Measurements from ENCODE around the gene GAS7. TPM values are rescaled to one million over a fixed set of nuclear protein-coding genes. Genes with fewer than 3 reads are reported as not detected.

Gene GAS7
- total RNA-seq, 1 donor from 2014 or later, result 431 TPM

GRCh38 chr17:10147761-10148415 lies 50.5 kb downstream of the GAS7 start:
- no peak for DNase-seq (ENCODE audit: low spot score)
- ATAC-seq, result no peak
- intact Hi-C loops (cut with DNase I), result no loop called here

GRCh38 chr17:10147040-10147439 lies 51.4 kb downstream of the GAS7 start:
- no peak for ATAC-seq
- intact Hi-C loops (cut with DNase I), result no loop called here
- no peak for DNase-seq (ENCODE audit: low spot score)

- intact Hi-C loops (cut with DNase I), result no loop called here
- DNase-seq (ENCODE audit: low spot score) (no peak), ATAC-seq (no peak)
Observed at GRCh38 chr17:10144982-10145381, 53.4 kb downstream of the GAS7 start.

GRCh38 chr17:10144456-10144855 lies 54.0 kb downstream of the GAS7 start:
- intact Hi-C loops (cut with DNase I), result no loop called here
- ATAC-seq (no peak), DNase-seq (ENCODE audit: low spot score) (no peak)

GRCh38 chr17:10141436-10141835 lies 57.0 kb downstream of the GAS7 start:
- DNase-seq (ENCODE audit: low spot score) (no peak), ATAC-seq (no peak)
- intact Hi-C loops (cut with DNase I), result no loop called here

- ATAC-seq, result no peak
- no peak for DNase-seq (ENCODE audit: low spot score)
- intact Hi-C loops (cut with DNase I), result no loop called here
Observed at GRCh38 chr17:10139577-10139976, 58.8 kb downstream of the GAS7 start.

- ATAC-seq, result peak; percentile 79
- DNase-seq (ENCODE audit: low spot score), result no peak
Observed at GRCh38 chr17:10136258-10136981, 62.0 kb downstream of the GAS7 start.

GRCh38 chr17:10135539-10136257 lies 62.7 kb downstream of the GAS7 start:
- ATAC-seq, result peak; percentile 75
- intact Hi-C loops (cut with DNase I), result no loop called here
- DNase-seq (ENCODE audit: low spot score), result peak; percentile 75

More at GRCh38 chr17:10136258-10136981, 62.0 kb downstream of the GAS7 start:
- intact Hi-C loops (cut with DNase I), result no loop called here

GRCh38 chr17:10130677-10131076 lies 67.7 kb downstream of the GAS7 start:
- DNase-seq (ENCODE audit: low spot score) (no peak), ATAC-seq (no peak)
- intact Hi-C loops (cut with DNase I), result no loop called here

- ATAC-seq (no peak), DNase-seq (ENCODE audit: low spot score) (no peak)
- intact Hi-C loops (cut with DNase I), result no loop called here
Observed at GRCh38 chr17:10130263-10130662, 68.1 kb downstream of the GAS7 start.

GRCh38 chr17:10127819-10128425 lies 70.5 kb downstream of the GAS7 start:
- DNase-seq (ENCODE audit: low spot score) (peak; percentile 89), ATAC-seq (peak; percentile 90)
- intact Hi-C loops (cut with DNase I), result loop anchor here (10.0 kb wide), 2 partner anchors 93 to 193 kb away; no protein-coding TSS in a partner anchor

- intact Hi-C loops (cut with DNase I), result loop anchor here (10.0 kb wide), 2 partner anchors 92 to 192 kb away; no protein-coding TSS in a partner anchor
- peak; percentile 58 for ATAC-seq
- peak; percentile 66 for DNase-seq (ENCODE audit: low spot score)
Observed at GRCh38 chr17:10126616-10127501, 71.5 kb downstream of the GAS7 start.

- peak; percentile 57 for DNase-seq (ENCODE audit: low spot score)
- ATAC-seq, result no peak
- intact Hi-C loops (cut with DNase I), result loop anchor here (10.0 kb wide), 2 partner anchors 91 to 191 kb away; no protein-coding TSS in a partner anchor
Observed at GRCh38 chr17:10126276-10126615, 72.2 kb downstream of the GAS7 start.

GRCh38 chr17:10125531-10126275 lies 72.7 kb downstream of the GAS7 start:
- intact Hi-C loops (cut with DNase I), result loop anchor here (10.0 kb wide), 2 partner anchors 91 to 191 kb away; no protein-coding TSS in a partner anchor

GRCh38 chr17:10123093-10123492 lies 75.3 kb downstream of the GAS7 start:
- intact Hi-C loops (cut with DNase I), result loop anchor here (10.0 kb wide), 2 partner anchors 88 to 188 kb away; no protein-coding TSS in a partner anchor
- DNase-seq (ENCODE audit: low spot score), result peak; percentile 46

More at GRCh38 chr17:10125531-10126275, 72.7 kb downstream of the GAS7 start:
- ATAC-seq, result peak; percentile 2
- DNase-seq (ENCODE audit: low spot score), result peak; percentile 56

GRCh38 chr17:10121971-10122707 lies 76.3 kb downstream of the GAS7 start:
- intact Hi-C loops (cut with DNase I), result loop anchor here (10.0 kb wide), 2 partner anchors 87 to 187 kb away; no protein-coding TSS in a partner anchor
- DNase-seq (ENCODE audit: low spot score) (peak; percentile 62), ATAC-seq (no peak)

More at GRCh38 chr17:10123093-10123492, 75.3 kb downstream of the GAS7 start:
- ATAC-seq, result no peak

- DNase-seq (ENCODE audit: low spot score) (no peak), ATAC-seq (no peak)
- intact Hi-C loops (cut with DNase I), result loop anchor here (10.0 kb wide), 2 partner anchors 86 to 186 kb away; no protein-coding TSS in a partner anchor
Observed at GRCh38 chr17:10120749-10121148, 77.7 kb downstream of the GAS7 start.

Data from sciatic nerve (tissue), 2 donors.